Heart left ventricle (tissue), 13 donors: ENCODE data around the gene RREB1.

Experiments
- CTCF ChIP-seq, 12 donors: fragments of 200-600 bp; sonication (generic) in 4 of 12; IDR thresholded peaks; one replicate each; pipeline versions ENCODE4 v1.5.0 to v1.8.0; 2018 to 2022; ENCODE audit warnings: antibody characterized with exemption in 12 of 12, mild to moderate bottlenecking in 5 of 12
- POLR2A ChIP-seq, 2 donors: fragments of 450-650 bp; IDR thresholded peaks; one replicate each; pipeline ENCODE4 v1.6.1; 2017; ENCODE audit warnings: antibody characterized with exemption in 2 of 2, mild to moderate bottlenecking in 2 of 2, moderate library complexity in 2 of 2
- donor health status: ischemic (EF 13 %, LVEDD 7.1; RV severe dilation, severe dysfunction).
- donor health status: DM: no; HTN: yes; CAD: no.
- donor health status: DM: no; HTN: no; CAD: no.
- donor health status: ischemic (EF 25% LVEDD 6.9; RV normal size, moderate dysfunction).
- donor health status: ischemic (EF 25% LVEDD 5.7; RV mildly dilated, moderate dysfunction).
- donor health status: ischemic (EF 35%, LVEDD 5.7; RV mildly dilated, moderate dysfunction).
- donor health status: nonischemic (EF 11% LVEDD 7.7; RV severe dilation, severe dysfunction).
- donor health status: DM: yes; HTN: yes; CAD: no.
- donor health status: PGD.
- donor health status: ischemic (EF 29% LVEDD 5.4; RV normal size, mild dysfunction).
- donor health status: nonischemic (EF 23%, LVEDD 6.1; RV moderate dilation, normal function).

- TF ChIP-seq CTCF (IDR thresholded peaks at IDR 0.05): no peak
- no peak for TF ChIP-seq POLR2A (IDR thresholded peaks at IDR 0.05)
These were observed 21.6 kb downstream of the RREB1 start for GRCh38 chr6:7129360-7129759.
